ENCODE measurements around the gene MED29. TPM values are rescaled to one million over a fixed set of nuclear protein-coding genes. Genes with fewer than 3 reads are reported as not detected.

MED29 gene
- total RNA-seq, 1 donor from 2014 or later: 39.2 TPM

DNA sequence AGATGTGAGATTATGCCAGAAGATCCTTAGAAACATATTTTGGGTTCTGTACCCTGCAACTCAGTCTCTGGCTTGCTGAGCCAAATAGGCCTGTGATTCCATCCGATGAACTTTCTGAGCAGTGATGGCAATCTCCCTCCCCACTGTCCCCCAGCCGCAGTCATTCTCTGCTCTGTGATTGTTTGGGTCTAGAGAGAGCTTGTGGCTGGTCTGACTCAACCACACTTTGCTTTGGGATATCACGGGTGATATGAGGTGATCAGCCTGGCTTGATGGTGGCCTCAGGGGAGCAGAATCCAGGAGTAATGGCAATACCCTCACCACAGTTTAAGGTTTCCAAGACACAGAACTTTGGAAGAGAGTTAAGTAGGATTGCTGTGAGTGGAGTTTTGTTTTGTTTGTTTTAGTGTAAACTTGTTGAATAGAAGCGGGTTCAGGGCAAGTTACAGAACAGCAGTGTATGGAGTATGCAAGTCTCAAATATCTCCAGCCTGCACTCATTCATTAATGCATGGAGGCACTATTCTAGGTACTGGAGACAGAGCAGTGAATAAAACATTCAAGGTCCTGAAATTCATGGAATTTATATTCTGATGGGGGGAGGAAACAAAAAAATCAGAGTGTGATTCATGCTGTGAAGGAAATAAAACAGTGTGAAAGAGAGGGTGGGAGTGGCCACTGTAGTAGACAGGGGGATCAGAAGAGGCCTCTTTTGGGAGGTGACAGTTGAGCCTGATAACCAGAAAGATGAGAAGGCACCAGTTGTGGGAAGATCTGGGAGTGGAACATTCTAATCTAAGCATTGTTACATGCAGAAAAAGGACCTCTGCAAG lies 43.6 kb upstream of the MED29 start:
- TF ChIP-seq, protein P1, sequence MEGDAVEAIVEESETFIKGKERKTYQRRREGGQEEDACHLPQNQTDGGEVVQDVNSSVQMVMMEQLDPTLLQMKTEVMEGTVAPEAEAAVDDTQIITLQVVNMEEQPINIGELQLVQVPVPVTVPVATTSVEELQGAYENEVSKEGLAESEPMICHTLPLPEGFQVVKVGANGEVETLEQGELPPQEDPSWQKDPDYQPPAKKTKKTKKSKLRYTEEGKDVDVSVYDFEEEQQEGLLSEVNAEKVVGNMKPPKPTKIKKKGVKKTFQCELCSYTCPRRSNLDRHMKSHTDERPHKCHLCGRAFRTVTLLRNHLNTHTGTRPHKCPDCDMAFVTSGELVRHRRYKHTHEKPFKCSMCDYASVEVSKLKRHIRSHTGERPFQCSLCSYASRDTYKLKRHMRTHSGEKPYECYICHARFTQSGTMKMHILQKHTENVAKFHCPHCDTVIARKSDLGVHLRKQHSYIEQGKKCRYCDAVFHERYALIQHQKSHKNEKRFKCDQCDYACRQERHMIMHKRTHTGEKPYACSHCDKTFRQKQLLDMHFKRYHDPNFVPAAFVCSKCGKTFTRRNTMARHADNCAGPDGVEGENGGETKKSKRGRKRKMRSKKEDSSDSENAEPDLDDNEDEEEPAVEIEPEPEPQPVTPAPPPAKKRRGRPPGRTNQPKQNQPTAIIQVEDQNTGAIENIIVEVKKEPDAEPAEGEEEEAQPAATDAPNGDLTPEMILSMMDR (IDR thresholded peaks at IDR 0.05; ENCODE audit: unreplicated experiment): no peak
- Mint-ChIP-seq H3K27ac (no peak overlapping the region), H3K27me3 (ENCODE audit: low read depth) (no peaks in the 10 kb centered on the region), H3K4me3 (no peak overlapping the region), H3K36me3 (peaks cover 18% of the 10 kb centered on the region), H3K4me1 (peaks cover 42% of the 10 kb centered on the region), H3K9me3 (no peaks in the 10 kb centered on the region)
- no peak for DNase-seq (ENCODE audit: low spot score in 2 of 2, unreplicated experiment in 2 of 2)

DNA sequence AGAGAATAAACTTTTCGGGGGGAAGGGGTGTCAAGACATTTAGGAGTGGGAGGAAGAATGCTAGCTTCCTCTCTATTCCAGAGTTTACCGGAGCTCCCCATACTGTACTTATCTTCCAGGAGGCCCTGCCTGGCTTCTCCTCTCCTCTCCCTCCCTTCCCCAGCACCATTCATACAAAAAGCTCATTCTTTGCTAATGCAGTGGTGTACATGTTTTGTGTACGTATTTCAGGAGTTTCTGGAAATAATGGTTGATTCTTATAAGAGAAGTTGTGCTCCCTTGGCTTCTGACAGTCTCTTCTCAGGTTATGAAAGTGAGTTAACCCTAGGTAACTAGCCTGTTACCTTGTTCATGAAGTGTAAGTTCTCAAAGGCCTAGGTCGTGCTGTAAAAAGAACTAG lies 41.9 kb upstream of the MED29 start:
- Mint-ChIP-seq H3K27ac (no peak overlapping the region), H3K4me3 (no peak overlapping the region), H3K36me3 (peaks cover 22% of the 10 kb centered on the region), H3K27me3 (ENCODE audit: low read depth) (no peaks in the 10 kb centered on the region), H3K4me1 (peaks cover 27% of the 10 kb centered on the region), H3K9me3 (no peaks in the 10 kb centered on the region)
- TF ChIP-seq, protein P1 (IDR thresholded peaks at IDR 0.05; ENCODE audit: unreplicated experiment): no peak
- no peak for DNase-seq (ENCODE audit: low spot score in 2 of 2, unreplicated experiment in 2 of 2)

DNA sequence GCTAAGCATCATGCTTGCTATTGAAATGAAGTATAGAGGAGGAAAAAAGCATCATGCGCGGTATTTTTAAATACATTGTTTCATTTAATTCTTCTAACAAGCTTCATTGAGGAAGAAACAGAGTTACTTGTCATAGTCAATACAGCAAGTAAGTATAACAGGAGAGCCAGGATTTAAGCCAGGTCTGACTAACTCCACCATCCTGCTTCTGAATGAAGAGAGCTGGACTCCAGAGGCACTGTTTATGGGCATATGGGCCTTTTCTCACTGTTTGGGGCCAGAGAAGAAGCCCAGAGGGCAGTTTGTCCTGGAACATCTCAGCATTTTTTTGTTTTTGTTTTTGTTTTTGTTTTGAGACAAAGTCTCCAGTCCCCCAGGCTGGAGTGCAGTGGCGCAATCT lies 41.0 kb upstream of the MED29 start:
- Mint-ChIP-seq H3K27ac (no peak overlapping the region), H3K36me3 (peaks cover 26% of the 10 kb centered on the region), H3K27me3 (ENCODE audit: low read depth) (no peaks in the 10 kb centered on the region), H3K4me3 (no peak overlapping the region), H3K4me1 (peaks cover 20% of the 10 kb centered on the region), H3K9me3 (no peaks in the 10 kb centered on the region)
- no peak for DNase-seq (ENCODE audit: low spot score in 2 of 2, unreplicated experiment in 2 of 2)
- TF ChIP-seq, protein P1 (IDR thresholded peaks at IDR 0.05; ENCODE audit: unreplicated experiment): no peak

DNA sequence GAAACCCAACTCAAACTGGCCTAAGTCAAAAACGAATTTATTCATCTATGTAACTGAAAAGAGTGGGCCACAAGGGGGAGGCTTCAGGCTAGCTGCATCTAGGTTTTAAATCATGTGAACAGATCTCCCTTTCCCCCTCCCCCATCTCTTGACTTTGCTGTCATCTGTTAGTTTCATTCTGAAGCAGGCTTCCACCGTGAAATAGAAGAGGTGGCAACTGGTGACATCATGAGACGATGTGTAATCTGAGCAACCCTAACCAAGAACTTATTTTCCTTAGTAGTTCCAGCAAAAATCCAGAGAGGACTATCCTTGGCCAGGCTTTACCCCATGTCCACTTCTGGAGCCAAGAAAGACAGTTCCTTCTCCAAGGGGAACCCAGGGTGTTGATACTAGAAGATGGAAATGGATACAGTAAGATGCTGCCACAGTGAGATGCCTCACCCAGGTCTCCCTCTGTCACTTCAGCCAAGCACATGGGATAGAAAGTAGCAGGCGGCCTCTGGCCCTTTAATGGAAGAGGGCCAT lies 39.6 kb upstream of the MED29 start:
- no peak overlapping the region for H3K4me3 Mint-ChIP-seq
- H3K4me1 Mint-ChIP-seq: peaks cover 13% of the 10 kb centered on the region
- DNase-seq (ENCODE audit: low spot score in 2 of 2, unreplicated experiment in 2 of 2): no peak
- no peaks in the 10 kb centered on the region for H3K27me3 Mint-ChIP-seq (ENCODE audit: low read depth)
- peaks cover 35% of the 10 kb centered on the region for H3K36me3 Mint-ChIP-seq
- H3K9me3 Mint-ChIP-seq: no peaks in the 10 kb centered on the region
- TF ChIP-seq, protein P1 (IDR thresholded peaks at IDR 0.05; ENCODE audit: unreplicated experiment): no peak
- H3K27ac Mint-ChIP-seq: no peak overlapping the region

DNA sequence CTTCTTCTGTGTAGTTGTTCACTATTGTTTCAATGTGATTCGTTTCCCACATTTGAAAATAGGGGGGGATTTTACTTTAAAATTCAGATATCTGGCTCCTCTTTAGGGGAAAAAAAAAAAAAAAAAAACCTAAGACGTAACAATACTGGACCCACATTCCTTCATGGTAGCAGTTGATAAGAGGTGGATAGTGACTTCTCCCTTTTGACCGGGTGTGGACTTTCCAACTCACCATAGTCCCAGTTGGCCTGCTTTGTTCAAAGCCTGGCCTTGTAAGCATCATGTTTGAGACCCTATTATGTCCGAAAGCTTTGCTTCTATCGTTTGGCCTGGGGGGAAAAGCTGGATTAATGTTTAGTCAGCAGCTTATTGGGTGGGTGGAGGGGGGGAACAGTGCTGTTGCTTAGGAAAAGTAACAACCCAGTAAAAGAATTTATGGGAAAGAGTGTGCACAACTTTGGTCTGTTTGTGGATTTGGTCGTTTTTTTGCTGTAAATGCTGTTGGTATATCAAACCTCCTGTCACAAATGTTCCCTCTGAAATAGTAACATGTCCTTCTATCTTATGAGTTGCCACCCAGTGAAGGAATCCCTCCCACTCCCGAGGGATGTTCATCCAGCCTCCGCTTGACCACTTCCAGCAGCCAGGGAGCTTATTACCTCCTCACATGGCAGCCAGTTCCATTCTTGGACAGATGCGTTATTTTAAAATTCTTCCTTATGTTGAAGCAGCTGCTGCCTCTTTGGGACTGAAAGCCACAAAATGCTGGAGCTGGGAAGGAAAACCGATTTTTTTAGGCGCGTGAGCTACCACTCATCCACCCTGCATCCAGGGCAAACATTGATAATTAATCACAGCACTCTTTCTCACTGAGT lies 38.6 kb upstream of the MED29 start:
- TF ChIP-seq, protein P1 (IDR thresholded peaks at IDR 0.05; ENCODE audit: unreplicated experiment): no peak
- no peak for DNase-seq (ENCODE audit: low spot score in 2 of 2, unreplicated experiment in 2 of 2)
- Mint-ChIP-seq H3K4me1 (peaks cover 7% of the 10 kb centered on the region), H3K27me3 (ENCODE audit: low read depth) (no peaks in the 10 kb centered on the region), H3K4me3 (no peak overlapping the region), H3K9me3 (no peaks in the 10 kb centered on the region), H3K27ac (no peak overlapping the region), H3K36me3 (peaks cover 43% of the 10 kb centered on the region)
